Suprapubic skin (tissue), 3 donors: ENCODE measurements around the gene MEIKIN.

Experiments
- CTCF ChIP-seq, 2 donors: fragments of 200-600 bp in 1 of 2; fragments of 450-650 bp in 1 of 2; sonication (generic) in 1 of 2; IDR thresholded peaks; one replicate each; pipeline ENCODE4 v1.5.1; 2016 to 2019; ENCODE audit warnings: antibody characterized with exemption in 2 of 2, mild to moderate bottlenecking in 1 of 2, moderate library complexity in 1 of 2
- EP300 ChIP-seq: sonication (generic); formaldehyde crosslinking; IDR thresholded peaks from one replicate; pipeline ENCODE4 v1.6.1; 2017; ENCODE audit warnings: antibody characterized with exemption

- TF ChIP-seq EP300 (no peak), CTCF (IDR thresholded peaks at IDR 0.05) (no peak)
These were observed 187.5 kb downstream of the MEIKIN start for GRCh38 chr5:131757830-131758519.
